Stimulated activated naive CD8-positive, alpha-beta T cell treated with anti-CD3 and anti-CD28 coated beads, Interleukin-15, amount 100 ng/mL, for 72 hours (primary cell): ENCODE data around the gene KDF1.

Source experiments
- ATAC-seq: fragments of 150-1000 bp; cut with Tn5 transposase; 2 replicates; pipeline ENCODE4 v1.10.0; 2021; ENCODE audit warnings: mild to moderate bottlenecking, moderate library complexity
- DNase-seq, 2 donors: peaks; one replicate each; pipeline ENCODE4 v3.0.0; 2021 to 2022
- H3K27ac Mint-ChIP-seq, 2 donors: one replicate each; pipeline ENCODE4 v1.8.0; 2022; ENCODE audit warnings: mild to moderate bottlenecking in 2 of 2, mixed read lengths in 2 of 2, moderate library complexity in 2 of 2
- H3K27me3 Mint-ChIP-seq: one replicate; pipeline ENCODE4 v1.8.0; 2022; ENCODE audit warnings: mixed read lengths
- H3K4me1 Mint-ChIP-seq: one replicate; pipeline ENCODE4 v1.8.0; 2022; ENCODE audit warnings: mild to moderate bottlenecking, mixed read lengths
- H3K4me3 Mint-ChIP-seq, 2 donors: one replicate each; pipeline ENCODE4 v1.8.0; 2022; ENCODE audit warnings: mild to moderate bottlenecking in 2 of 2, mixed read lengths in 2 of 2, moderate library complexity in 1 of 2
- H3K9me3 Mint-ChIP-seq, 2 donors: one replicate each; pipeline ENCODE4 v1.8.0; 2022; ENCODE audit warnings: mixed read lengths in 2 of 2

KDF1 gene

GRCh38 chr1:26921126-26921539 is 39.1 kb downstream of the KDF1 start:
- Mint-ChIP-seq H3K4me3 (peak overlapping the region; percentile 92), H3K4me1 (peaks cover 31% of the 10 kb centered on the region), H3K9me3 (no peaks in the 10 kb centered on the region), H3K27me3 (no peaks in the 10 kb centered on the region), H3K27ac (peak overlapping the region; percentile 93 to 98)
- DNase-seq (no peak), ATAC-seq (peak; percentile 67)

DNA sequence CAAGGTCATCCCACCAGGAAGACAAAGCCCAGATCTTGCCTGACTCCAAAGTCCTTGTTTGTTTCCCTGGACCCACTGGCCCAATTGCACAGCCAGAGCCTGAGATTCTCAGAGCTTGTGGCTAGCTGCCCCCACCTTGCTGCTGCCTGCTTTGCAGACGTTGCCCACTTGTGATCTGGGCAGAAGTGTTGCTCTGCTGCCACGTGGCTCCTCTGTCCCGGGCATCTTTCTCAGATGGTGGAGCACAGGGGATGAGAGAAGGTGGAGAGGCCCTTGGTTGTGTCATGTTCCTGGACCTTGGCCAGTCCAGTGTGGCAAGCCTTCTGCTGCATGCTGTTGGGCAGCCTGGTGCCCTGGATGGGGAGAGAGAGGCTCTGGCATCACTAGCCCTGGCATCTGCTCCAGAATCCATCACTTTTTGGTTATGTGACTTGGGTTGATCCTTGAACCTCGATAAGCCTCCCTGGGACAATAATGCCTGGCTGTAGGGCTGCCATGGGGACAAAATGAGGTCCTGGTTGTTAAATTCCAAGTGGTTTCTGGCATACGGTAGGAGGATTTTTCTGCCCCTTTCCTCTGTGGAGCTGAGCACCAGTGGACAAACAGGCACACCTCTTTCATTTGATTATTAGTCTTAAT is 44.9 kb downstream of the KDF1 start:
- H3K4me3 Mint-ChIP-seq = no peak overlapping the region
- peak overlapping the region in 1 of 2 donors; percentile 67 for H3K27ac Mint-ChIP-seq
- peaks cover 3% of the 10 kb centered on the region for H3K4me1 Mint-ChIP-seq
- H3K9me3 Mint-ChIP-seq = no peaks in the 10 kb centered on the region
- no peak for ATAC-seq
- no peaks in the 10 kb centered on the region for H3K27me3 Mint-ChIP-seq
- DNase-seq = no peak

DNA sequence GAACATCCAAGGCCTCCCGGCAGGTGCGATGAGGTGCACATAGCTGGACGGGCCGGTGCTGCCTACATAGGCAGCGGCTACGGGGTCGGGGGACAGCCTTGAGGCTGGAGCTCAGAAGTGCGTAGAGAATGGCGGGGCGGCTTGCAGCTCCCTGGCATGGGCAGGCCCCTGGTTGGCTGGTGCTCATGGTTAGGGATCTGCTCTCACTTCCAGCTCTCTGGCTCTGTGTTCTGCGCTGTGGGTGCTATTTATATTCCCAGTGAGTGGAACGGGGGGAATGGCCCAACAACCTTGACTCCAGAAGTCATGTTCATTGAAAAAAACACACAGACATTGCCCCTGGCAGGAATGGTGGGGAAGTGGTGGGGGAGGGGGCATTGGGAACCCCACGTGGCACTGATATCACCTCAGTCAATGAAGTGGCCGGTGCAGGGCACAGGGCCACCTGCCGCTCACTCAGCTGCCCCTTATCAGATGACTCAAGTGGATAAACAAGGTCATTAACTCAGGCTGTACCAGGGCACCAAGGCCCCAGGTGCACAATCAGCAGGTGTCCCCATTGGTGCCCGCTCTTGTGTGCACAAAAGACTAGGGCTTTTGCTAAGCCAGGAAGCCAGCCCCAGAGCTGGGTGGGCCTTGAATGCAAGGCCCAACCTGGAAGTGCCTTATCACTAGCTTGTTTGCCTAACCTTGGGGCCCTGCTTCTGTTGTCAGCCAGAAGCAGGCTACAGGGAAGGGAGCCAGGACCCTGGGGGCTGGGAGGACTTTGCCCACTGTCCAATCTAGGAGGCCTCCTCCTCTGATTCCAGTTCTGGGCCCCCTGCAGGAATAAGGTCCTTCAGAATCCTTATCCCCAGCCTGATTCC is 46.3 kb downstream of the KDF1 start, which contains the start of gene NR0B2:
Gene NR0B2 (minus strand): TSS at position 222 of the 866 bp plus-strand sequence. CDS start 35 bp downstream, at position 187.
- peak within 1 kb of the TSS in 1 of 2 donors; percentile 74 for H3K27ac Mint-ChIP-seq
- no peaks in the 10 kb centered on the region for H3K27me3 Mint-ChIP-seq
- no peak within 1 kb of the TSS for H3K4me3 Mint-ChIP-seq
- H3K9me3 Mint-ChIP-seq = no peaks in the 10 kb centered on the region
- ATAC-seq (no peak), DNase-seq (no peak)
- H3K4me1 Mint-ChIP-seq = no peaks in the 10 kb centered on the region

- no peak for ATAC-seq
- DNase-seq = no peak
- Mint-ChIP-seq H3K27ac (peak overlapping the region in 1 of 2 donors; percentile 74), H3K4me3 (no peak overlapping the region), H3K27me3 (no peaks in the 10 kb centered on the region), H3K4me1 (no peaks in the 10 kb centered on the region), H3K9me3 (no peaks in the 10 kb centered on the region)
These were observed 46.9 kb downstream of the KDF1 start for GRCh38 chr1:26913389-26913753.

GRCh38 chr1:26912147-26912490 is 48.1 kb downstream of the KDF1 start:
- ATAC-seq = no peak
- Mint-ChIP-seq H3K27ac (peak overlapping the region in 1 of 2 donors; percentile 35), H3K9me3 (no peaks in the 10 kb centered on the region), H3K4me1 (no peaks in the 10 kb centered on the region), H3K27me3 (no peaks in the 10 kb centered on the region), H3K4me3 (no peak overlapping the region)
- no peak for DNase-seq

- Mint-ChIP-seq H3K27ac (no peak overlapping the region), H3K4me3 (no peak overlapping the region), H3K27me3 (no peaks in the 10 kb centered on the region), H3K4me1 (no peaks in the 10 kb centered on the region), H3K9me3 (no peaks in the 10 kb centered on the region)
- ATAC-seq (no peak), DNase-seq (no peak)
These were observed 48.7 kb downstream of the KDF1 start for GRCh38 chr1:26911399-26912146.

DNA sequence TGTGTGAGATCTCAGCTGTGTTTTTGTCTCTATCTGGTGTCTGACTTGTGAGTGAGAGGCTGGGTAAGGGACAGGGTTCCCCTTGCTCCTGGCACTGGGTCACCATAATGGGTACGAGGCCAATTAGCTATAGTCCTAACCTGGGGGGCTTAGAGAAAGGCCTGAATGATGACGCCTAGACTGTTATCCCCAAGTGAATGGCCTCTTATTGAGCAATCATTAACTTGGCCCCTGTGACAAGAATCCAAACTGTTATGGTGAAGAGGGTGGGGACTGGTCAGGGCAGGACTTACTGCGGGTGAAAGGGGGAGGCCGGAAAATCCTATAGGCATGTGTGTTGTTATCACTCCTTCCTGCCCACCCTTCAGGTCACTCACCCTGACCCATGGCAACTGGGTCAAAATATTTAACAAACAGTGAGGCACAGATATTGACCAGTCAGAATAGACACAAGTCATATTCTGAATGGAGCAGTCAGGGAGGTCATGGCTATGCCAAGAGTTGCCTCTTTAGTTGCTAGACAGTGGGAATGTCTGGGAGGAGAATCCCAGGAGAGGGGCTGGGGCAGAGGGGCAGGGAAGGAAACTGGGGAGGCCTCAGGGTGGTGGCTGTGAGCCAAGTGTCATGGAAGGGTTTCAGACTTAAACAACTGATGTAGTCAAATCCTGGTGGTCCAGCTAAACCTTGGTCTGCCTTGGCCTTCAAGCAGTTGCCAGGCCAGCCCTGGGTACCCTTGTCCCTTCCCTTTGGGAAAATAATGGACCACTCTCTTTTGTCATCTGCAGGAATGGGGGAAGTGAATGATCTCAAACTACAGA is 49.7 kb downstream of the KDF1 start:
- Mint-ChIP-seq H3K27me3 (no peaks in the 10 kb centered on the region), H3K4me3 (no peak overlapping the region), H3K9me3 (no peaks in the 10 kb centered on the region), H3K4me1 (no peaks in the 10 kb centered on the region), H3K27ac (peak overlapping the region in 1 of 2 donors; percentile 21)
- ATAC-seq (no peak), DNase-seq (no peak)

- no peak for DNase-seq
- no peak for ATAC-seq
- H3K27ac Mint-ChIP-seq = peak overlapping the region in 1 of 2 donors; percentile 67
These were observed 50.3 kb downstream of the KDF1 start for GRCh38 chr1:26909951-26910342.

GRCh38 chr1:26907071-26907917 is 53.0 kb downstream of the KDF1 start:
- H3K4me3 Mint-ChIP-seq = no peak overlapping the region
- peaks cover 2% of the 10 kb centered on the region for H3K4me1 Mint-ChIP-seq
- ATAC-seq (no peak), DNase-seq (no peak)
- no peaks in the 10 kb centered on the region for H3K27me3 Mint-ChIP-seq
- H3K27ac Mint-ChIP-seq = peak overlapping the region in 1 of 2 donors; percentile 13
- no peaks in the 10 kb centered on the region for H3K9me3 Mint-ChIP-seq

More at GRCh38 chr1:26909951-26910342, 50.3 kb downstream of the KDF1 start:
- no peaks in the 10 kb centered on the region for H3K4me1 Mint-ChIP-seq
- no peaks in the 10 kb centered on the region for H3K27me3 Mint-ChIP-seq
- no peaks in the 10 kb centered on the region for H3K9me3 Mint-ChIP-seq
- H3K4me3 Mint-ChIP-seq = no peak overlapping the region

GRCh38 chr1:26900815-26901511 is 59.3 kb downstream of the KDF1 start:
- H3K27ac Mint-ChIP-seq = peak overlapping the region; percentile 98 to 99
- H3K9me3 Mint-ChIP-seq = no peaks in the 10 kb centered on the region
- no peak for ATAC-seq
- peaks cover 36% of the 10 kb centered on the region for H3K4me1 Mint-ChIP-seq
- H3K27me3 Mint-ChIP-seq = no peaks in the 10 kb centered on the region
- H3K4me3 Mint-ChIP-seq = peak overlapping the region; percentile 92 to 94
- no peak for DNase-seq

DNA sequence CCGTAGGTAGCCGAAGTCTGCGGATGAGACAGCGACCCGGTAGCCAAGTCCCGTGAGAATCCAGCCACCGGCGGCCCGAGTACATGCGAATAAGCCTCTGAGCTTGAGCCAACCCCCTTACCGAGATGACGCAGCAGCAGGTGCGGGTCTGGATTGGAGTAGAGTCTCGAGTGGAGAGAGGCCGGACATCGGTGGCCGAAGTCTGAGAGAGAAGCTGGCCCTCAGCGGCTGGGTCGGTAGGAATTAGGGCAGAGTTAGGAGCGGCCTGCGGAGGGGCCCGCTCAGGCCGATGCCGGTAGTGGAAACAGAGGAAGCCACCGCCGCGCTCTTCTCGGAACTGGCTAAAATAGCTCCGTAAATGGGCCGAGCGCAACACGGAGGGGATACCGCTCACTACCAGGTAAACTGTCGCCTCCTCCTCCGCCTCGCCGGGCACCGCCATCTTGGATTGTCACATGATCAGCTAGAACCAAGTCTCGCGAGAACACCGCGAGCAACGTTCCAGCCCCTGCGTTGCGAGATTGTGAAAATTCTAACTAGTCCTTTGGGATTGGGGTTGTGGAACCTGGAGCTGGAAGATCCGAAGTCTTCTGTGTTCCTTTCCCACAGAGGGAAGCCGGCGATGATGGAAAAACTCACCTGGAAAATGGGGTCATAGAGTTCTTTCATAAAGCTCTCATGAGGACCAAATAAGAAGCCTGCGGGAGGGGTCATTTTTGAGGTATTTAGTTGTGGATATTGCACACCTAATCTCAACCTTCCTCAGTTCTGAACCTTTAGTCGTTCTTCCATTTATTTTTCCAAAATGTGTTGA is 60.1 kb downstream of the KDF1 start, which contains the start of gene GPATCH3:
Gene GPATCH3 (minus strand): TSS at position 467 of the 814 bp plus-strand sequence. CDS start 25 bp downstream, at position 442.
- no peaks in the 10 kb centered on the region for H3K27me3 Mint-ChIP-seq
- H3K4me1 Mint-ChIP-seq = peaks cover 36% of the 10 kb centered on the region
- no peaks in the 10 kb centered on the region for H3K9me3 Mint-ChIP-seq
- ATAC-seq = peak; percentile 95
- H3K27ac Mint-ChIP-seq = peak within 1 kb of the TSS; percentile 98 to 99
- DNase-seq = peak; percentile 80 to 88
- peak within 1 kb of the TSS; percentile 92 to 94 for H3K4me3 Mint-ChIP-seq
